Measurements from ENCODE around the gene LEFTY1.

GRCh38 chr1:225838793-225839192 lies 50.2 kb downstream of the LEFTY1 start:
- TF ChIP-seq TAF1 (IDR thresholded peaks at IDR 0.05; ENCODE audit: low read depth) = no peak
- TF ChIP-seq CTCF (IDR thresholded peaks at IDR 0.05; ENCODE audit: poor library complexity, severe bottlenecking) = no peak
